ENCODE data around the gene MAP10.

Gene MAP10

GRCh38 chr1:232797856-232798510 is 7.2 kb upstream of the MAP10 start:
- no peak for DNase-seq

GRCh38 chr1:232798920-232799319 is 6.3 kb upstream of the MAP10 start:
- no peak for DNase-seq

GRCh38 chr1:232806186-232806510 is 932 bp downstream of the MAP10 start:
- DNase-seq = no peak

GRCh38 chr1:232810856-232811255 is 5.6 kb downstream of the MAP10 start:
- DNase-seq = no peak

- DNase-seq = no peak
These were observed 7.3 kb downstream of the MAP10 start for GRCh38 chr1:232812560-232812959.

- no peak for DNase-seq
These were observed 7.9 kb downstream of the MAP10 start for GRCh38 chr1:232813097-232813496.

- DNase-seq = no peak
These were observed 8.5 kb downstream of the MAP10 start for GRCh38 chr1:232813760-232814159.

- DNase-seq = no peak
These were observed 11.1 kb downstream of the MAP10 start for GRCh38 chr1:232816324-232816723.

GRCh38 chr1:232818040-232818439 is 12.8 kb downstream of the MAP10 start:
- no peak for DNase-seq

GRCh38 chr1:232820431-232820830 is 15.2 kb downstream of the MAP10 start:
- no peak for DNase-seq

GRCh38 chr1:232822530-232822929 is 17.3 kb downstream of the MAP10 start:
- DNase-seq = no peak

GRCh38 chr1:232826318-232826717 is 21.1 kb downstream of the MAP10 start:
- DNase-seq = no peak

- DNase-seq = no peak
These were observed 25.4 kb downstream of the MAP10 start for GRCh38 chr1:232830661-232831060.

GRCh38 chr1:232831895-232832294 is 26.7 kb downstream of the MAP10 start:
- no peak for DNase-seq

- no peak for DNase-seq
These were observed 28.9 kb downstream of the MAP10 start for GRCh38 chr1:232834066-232834465.

- no peak for DNase-seq
These were observed 29.9 kb downstream of the MAP10 start for GRCh38 chr1:232835166-232835565.

- DNase-seq = no peak
These were observed 31.9 kb downstream of the MAP10 start for GRCh38 chr1:232837087-232837486.

- DNase-seq = no peak
These were observed 36.8 kb downstream of the MAP10 start for GRCh38 chr1:232841823-232842565.

GRCh38 chr1:232844791-232845190 is 39.6 kb downstream of the MAP10 start:
- no peak for DNase-seq

GRCh38 chr1:232845406-232845955 is 40.3 kb downstream of the MAP10 start:
- no peak for DNase-seq

- no peak for DNase-seq
These were observed 46.3 kb downstream of the MAP10 start for GRCh38 chr1:232851532-232851931.

GRCh38 chr1:232853994-232854797 is 49.0 kb downstream of the MAP10 start:
- no peak for DNase-seq

- no peak for DNase-seq
These were observed 49.6 kb downstream of the MAP10 start for GRCh38 chr1:232854798-232855159.

GRCh38 chr1:232856541-232856940 is 51.3 kb downstream of the MAP10 start:
- no peak for DNase-seq

Data from bone marrow (tissue), 2 donors.